ENCODE results near the gene TMEM131. TPM values are rescaled to one million over a fixed set of nuclear protein-coding genes. Genes with fewer than 3 reads are reported as not detected.

The TMEM131 gene
- total RNA-seq, 1 donor from 2014 or later = 59.4 TPM

GRCh38 chr2:97785818-97786217 lies 209.9 kb downstream of the TMEM131 start:
- Histone ChIP-seq H4K20me1 (ENCODE audit: low read depth) (peaks cover 5% of the 10 kb centered on the region), H2AFZ (replicated peaks) (no peak overlapping the region), H3K4me2 (no peak overlapping the region), H3K9ac (no peak overlapping the region), H3K79me2 (ENCODE audit: low read depth) (no peaks in the 10 kb centered on the region), H3K4me3 (no peak overlapping the region), H3K27ac (no peak overlapping the region), H3K9me3 (ENCODE audit: low read depth) (no peaks in the 10 kb centered on the region), H3K36me3 (no peaks in the 10 kb centered on the region), H3K4me1 (no peaks in the 10 kb centered on the region), H3F3A (ENCODE audit: low read depth) (no peaks in the 10 kb centered on the region), H3K27me3 (no peaks in the 10 kb centered on the region)
- H3K9me3 Mint-ChIP-seq = no peaks in the 10 kb centered on the region
- H3K27me3 Mint-ChIP-seq (ENCODE audit: insufficient read depth, low read depth) = no peaks in the 10 kb centered on the region
- TF ChIP-seq CTCF (IDR thresholded peaks at IDR 0.05) (no peak), EZH2phosphoT487 (IDR thresholded peaks at IDR 0.05) (no peak), EZH2 (IDR thresholded peaks at IDR 0.05) (no peak)
- DNase-seq (ENCODE audit: low spot score) = no peak
- no peaks in the 10 kb centered on the region for H3K4me1 Mint-ChIP-seq
- H3K4me3 Mint-ChIP-seq = no peak overlapping the region
- no peak overlapping the region for H3K27ac Mint-ChIP-seq
- H3K36me3 Mint-ChIP-seq = peaks cover 6% of the 10 kb centered on the region

- Histone ChIP-seq H3K36me3 (no peaks in the 10 kb centered on the region), H3K9me3 (ENCODE audit: low read depth) (no peaks in the 10 kb centered on the region), H3K27me3 (no peaks in the 10 kb centered on the region), H4K20me1 (ENCODE audit: low read depth) (peaks cover 5% of the 10 kb centered on the region), H3K27ac (no peak overlapping the region), H3F3A (ENCODE audit: low read depth) (no peaks in the 10 kb centered on the region), H3K4me3 (no peak overlapping the region), H3K79me2 (ENCODE audit: low read depth) (no peaks in the 10 kb centered on the region), H3K9ac (no peak overlapping the region), H3K4me1 (no peaks in the 10 kb centered on the region), H2AFZ (replicated peaks) (no peak overlapping the region), H3K4me2 (no peak overlapping the region)
- Mint-ChIP-seq H3K27ac (no peak overlapping the region), H3K4me1 (no peaks in the 10 kb centered on the region), H3K4me3 (no peak overlapping the region), H3K36me3 (peaks cover 10% of the 10 kb centered on the region), H3K9me3 (no peaks in the 10 kb centered on the region), H3K27me3 (ENCODE audit: insufficient read depth, low read depth) (no peaks in the 10 kb centered on the region)
- no peak for TF ChIP-seq CTCF (IDR thresholded peaks at IDR 0.05)
- no peak for TF ChIP-seq EZH2 (IDR thresholded peaks at IDR 0.05)
- TF ChIP-seq EZH2phosphoT487 (IDR thresholded peaks at IDR 0.05) = no peak
- DNase-seq (ENCODE audit: low spot score) = no peak
These were observed 210.8 kb downstream of the TMEM131 start for GRCh38 chr2:97784953-97785352.

GRCh38 chr2:97781981-97782380 lies 213.8 kb downstream of the TMEM131 start:
- Mint-ChIP-seq H3K27ac (no peak overlapping the region), H3K9me3 (no peaks in the 10 kb centered on the region), H3K4me1 (no peaks in the 10 kb centered on the region), H3K4me3 (no peak overlapping the region), H3K36me3 (peaks cover 16% of the 10 kb centered on the region), H3K27me3 (ENCODE audit: insufficient read depth, low read depth) (no peaks in the 10 kb centered on the region)
- Histone ChIP-seq H3K36me3 (no peaks in the 10 kb centered on the region), H2AFZ (replicated peaks) (no peak overlapping the region), H3F3A (ENCODE audit: low read depth) (no peaks in the 10 kb centered on the region), H3K27me3 (no peaks in the 10 kb centered on the region), H3K27ac (no peak overlapping the region), H4K20me1 (ENCODE audit: low read depth) (peaks cover 5% of the 10 kb centered on the region), H3K79me2 (ENCODE audit: low read depth) (no peaks in the 10 kb centered on the region), H3K9me3 (ENCODE audit: low read depth) (no peaks in the 10 kb centered on the region), H3K4me1 (no peaks in the 10 kb centered on the region), H3K4me3 (no peak overlapping the region), H3K9ac (no peak overlapping the region), H3K4me2 (no peak overlapping the region)
- no peak for TF ChIP-seq EZH2phosphoT487 (IDR thresholded peaks at IDR 0.05)
- TF ChIP-seq CTCF (IDR thresholded peaks at IDR 0.05) = no peak
- DNase-seq (ENCODE audit: low spot score) = no peak
